Measurements from ENCODE around the gene SCN5A.

DNA sequence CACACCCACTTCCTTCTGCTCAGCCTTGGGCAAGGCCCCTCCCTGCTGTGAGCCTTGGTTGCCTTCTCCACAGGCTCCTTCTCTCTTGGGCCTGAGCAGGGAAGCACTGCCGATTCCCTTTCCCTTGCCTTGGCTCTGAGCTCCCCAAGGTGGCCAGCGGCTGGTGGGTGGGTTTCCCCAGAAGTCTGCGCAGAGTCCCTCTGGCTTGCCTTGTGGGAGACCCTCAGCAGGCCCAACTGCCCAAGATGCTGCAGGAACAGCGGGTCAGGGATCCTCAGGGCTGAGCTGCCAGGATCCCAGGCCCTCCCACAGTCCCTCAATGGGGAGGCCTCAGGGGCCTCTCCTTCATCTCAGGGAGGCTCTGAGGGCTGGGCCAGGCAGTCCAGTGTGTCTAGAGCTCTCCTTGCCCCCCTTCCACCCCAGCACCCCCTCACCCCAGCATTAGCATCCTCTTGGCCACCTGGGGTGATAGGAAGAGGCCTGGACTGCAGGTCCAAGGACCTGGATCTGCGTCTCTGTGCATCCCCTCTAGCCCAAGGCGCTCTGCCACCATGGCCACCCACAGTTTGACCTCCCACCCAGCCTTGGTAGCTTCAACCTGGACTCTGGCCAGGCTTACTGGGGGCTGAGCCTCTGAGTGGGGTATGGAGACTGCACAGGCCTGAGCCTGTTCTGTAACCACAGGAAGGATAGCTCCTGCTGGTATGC, 84.7 kb downstream of the SCN5A start:
- no peak for TF ChIP-seq POLR2A (IDR thresholded peaks at IDR 0.05; ENCODE audit: extremely low read depth, insufficient read length)
- TF ChIP-seq, protein P1, sequence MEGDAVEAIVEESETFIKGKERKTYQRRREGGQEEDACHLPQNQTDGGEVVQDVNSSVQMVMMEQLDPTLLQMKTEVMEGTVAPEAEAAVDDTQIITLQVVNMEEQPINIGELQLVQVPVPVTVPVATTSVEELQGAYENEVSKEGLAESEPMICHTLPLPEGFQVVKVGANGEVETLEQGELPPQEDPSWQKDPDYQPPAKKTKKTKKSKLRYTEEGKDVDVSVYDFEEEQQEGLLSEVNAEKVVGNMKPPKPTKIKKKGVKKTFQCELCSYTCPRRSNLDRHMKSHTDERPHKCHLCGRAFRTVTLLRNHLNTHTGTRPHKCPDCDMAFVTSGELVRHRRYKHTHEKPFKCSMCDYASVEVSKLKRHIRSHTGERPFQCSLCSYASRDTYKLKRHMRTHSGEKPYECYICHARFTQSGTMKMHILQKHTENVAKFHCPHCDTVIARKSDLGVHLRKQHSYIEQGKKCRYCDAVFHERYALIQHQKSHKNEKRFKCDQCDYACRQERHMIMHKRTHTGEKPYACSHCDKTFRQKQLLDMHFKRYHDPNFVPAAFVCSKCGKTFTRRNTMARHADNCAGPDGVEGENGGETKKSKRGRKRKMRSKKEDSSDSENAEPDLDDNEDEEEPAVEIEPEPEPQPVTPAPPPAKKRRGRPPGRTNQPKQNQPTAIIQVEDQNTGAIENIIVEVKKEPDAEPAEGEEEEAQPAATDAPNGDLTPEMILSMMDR (IDR thresholded peaks at IDR 0.05; ENCODE audit: low read depth, low read length): no peak
